HG03520 (cell line): ENCODE measurements around the gene HAO1.
"Not testable (repeated sequence)": the region's sequence is repeated elsewhere in the genome, so short reads cannot be mapped to it uniquely, and the experiment has no call there.

Experiments used
- ATAC-seq: cut with Tn5 transposase; IDR thresholded peaks from one replicate; pipeline ENCODE4 v1.9.1; 2021; ENCODE audit warnings: mild to moderate bottlenecking, moderate library complexity; ENCODE audit not compliant: unreplicated experiment

HAO1 gene

GRCh38 chr20:7940341-7940740 lies at the start of gene HAO1:
HAO1 (minus strand) TSS chr20:7940458; CDS start chr20:7940422, 36 bp downstream.
- ATAC-seq: no peak

- ATAC-seq: no peak
Observed at GRCh38 chr20:7989379-7989778, 49.1 kb upstream of the HAO1 start.

GRCh38 chr20:7985916-7986315 lies 45.7 kb upstream of the HAO1 start:
- ATAC-seq: no peak

GRCh38 chr20:7984192-7984591 lies 43.9 kb upstream of the HAO1 start:
- no peak for ATAC-seq

GRCh38 chr20:7981374-7981773 lies 41.1 kb upstream of the HAO1 start:
- no peak for ATAC-seq

GRCh38 chr20:7980332-7981046 lies 40.2 kb upstream of the HAO1 start:
- peak; percentile 85 for ATAC-seq

- no peak for ATAC-seq
Observed at GRCh38 chr20:7977709-7978108, 37.5 kb upstream of the HAO1 start.

- no peak for ATAC-seq
Observed at GRCh38 chr20:7975851-7976414, 35.7 kb upstream of the HAO1 start.

- ATAC-seq: no peak
Observed at GRCh38 chr20:7974785-7975435, 34.7 kb upstream of the HAO1 start.

GRCh38 chr20:7971536-7972280 lies 31.4 kb upstream of the HAO1 start:
- ATAC-seq: no peak

GRCh38 chr20:7967199-7967844 lies 27.1 kb upstream of the HAO1 start:
- no peak for ATAC-seq

GRCh38 chr20:7966176-7966575 lies 25.9 kb upstream of the HAO1 start:
- no peak for ATAC-seq

GRCh38 chr20:7959484-7959883 lies 19.2 kb upstream of the HAO1 start:
- no peak for ATAC-seq

GRCh38 chr20:7956561-7956960 lies 16.3 kb upstream of the HAO1 start:
- not testable (repeated sequence) for ATAC-seq

GRCh38 chr20:7950387-7950786 lies 10.1 kb upstream of the HAO1 start:
- ATAC-seq: no peak

- no peak for ATAC-seq
Observed at GRCh38 chr20:7943891-7944290, 3.6 kb upstream of the HAO1 start.

- no peak for ATAC-seq
Observed at GRCh38 chr20:7939663-7940062, 595 bp downstream of the HAO1 start.

- no peak for ATAC-seq
Observed at GRCh38 chr20:7938058-7938457, 2.2 kb downstream of the HAO1 start.

GRCh38 chr20:7937328-7937727 lies 2.9 kb downstream of the HAO1 start:
- ATAC-seq: no peak

GRCh38 chr20:7935027-7935551 lies 5.2 kb downstream of the HAO1 start:
- peak; percentile 66 for ATAC-seq

- no peak for ATAC-seq
Observed at GRCh38 chr20:7933346-7933745, 6.9 kb downstream of the HAO1 start.
